Nasal cavity respiratory epithelium epithelial cell of viscerocranial mucosa (primary cell): ENCODE results near the gene BARHL2. TPM values are rescaled to one million over a fixed set of nuclear protein-coding genes. Genes with fewer than 3 reads are reported as not detected.

Experiments used
- total RNA-seq: library from RNA; depleted of rRNA; stranded (reverse); fragments of >200 nt; gene quantifications from 2 replicates; pipeline ENCODE4 v1.2.3, GENCODE V29; 2014

Gene BARHL2
- total RNA-seq, result not detected in 2 replicates

GRCh38 chr1:90716552-90717355, at the start of gene BARHL2:
BARHL2 (minus strand) TSS chr1:90717302; CDS start chr1:90717195, 107 bp downstream.

